Colonic mucosa (tissue), 4 donors: ENCODE measurements around the gene MSI2. TPM values are rescaled to one million over a fixed set of nuclear protein-coding genes. Genes with fewer than 3 reads are reported as not detected.
A peak's percentile ranks its signal among the peaks of the same experiment; 100 is the strongest.

Experiments used
- DNase-seq: peaks from one replicate; pipeline ENCODE4 v3.0.0-alpha.2; 2020
- H3K27ac ChIP-seq: fragments of 200-600 bp; one replicate; pipeline ENCODE4 v1.8.0; 2021
- H3K27me3 ChIP-seq: fragments of 200-600 bp; one replicate; pipeline ENCODE4 v1.8.0; 2021
- H3K36me3 ChIP-seq: fragments of 200-600 bp; one replicate; pipeline ENCODE4 v1.8.0; 2021
- H3K4me1 ChIP-seq: fragments of 200-600 bp; one replicate; pipeline ENCODE4 v1.8.0; 2021; ENCODE audit warnings: mild to moderate bottlenecking
- H3K4me3 ChIP-seq: fragments of 200-600 bp; one replicate; pipeline ENCODE4 v1.8.0; 2021
- H3K9ac ChIP-seq, 2 donors: one replicate each; pipeline ENCODE4 v1.7.0; 2013; ENCODE audit warnings: control low read depth in 2 of 2, low read depth in 2 of 2, low read length in 2 of 2
- H3K9me3 ChIP-seq: fragments of 200-600 bp; one replicate; pipeline ENCODE4 v1.8.0; 2021
- intact Hi-C: fragments of 100-400 bp; cut with DNase I; formaldehyde crosslinking; loops from one replicate; pipeline ENCODE4 v1.14.1; 2022
- total RNA-seq, 2 donors: library from RNA; stranded (reverse); fragmentation: NEBNext Ultra II Directional in 1 of 2; extraction: Animal tissue kit (Norgen Biotek cat#: 25700) in 1 of 2; gene quantifications; one replicate each; pipeline ENCODE4 v1.2.1, GENCODE V29; 2021
- TF ChIP-seq, protein P1 (sequence below): fragments of 200-600 bp; IDR thresholded peaks from one replicate; pipeline ENCODE4 v1.8.0; 2022; ENCODE audit warnings: antibody characterized with exemption, mild to moderate bottlenecking
- donor health status: healthy.
- donor health status: DM: no; HTN: no; CAD: no.
- donor health status: DM: no; HTN: no; CAD: no.

MSI2 gene
- total RNA-seq, 2 donors from 2014 or later, result 61.6 to 75.4 TPM

DNA sequence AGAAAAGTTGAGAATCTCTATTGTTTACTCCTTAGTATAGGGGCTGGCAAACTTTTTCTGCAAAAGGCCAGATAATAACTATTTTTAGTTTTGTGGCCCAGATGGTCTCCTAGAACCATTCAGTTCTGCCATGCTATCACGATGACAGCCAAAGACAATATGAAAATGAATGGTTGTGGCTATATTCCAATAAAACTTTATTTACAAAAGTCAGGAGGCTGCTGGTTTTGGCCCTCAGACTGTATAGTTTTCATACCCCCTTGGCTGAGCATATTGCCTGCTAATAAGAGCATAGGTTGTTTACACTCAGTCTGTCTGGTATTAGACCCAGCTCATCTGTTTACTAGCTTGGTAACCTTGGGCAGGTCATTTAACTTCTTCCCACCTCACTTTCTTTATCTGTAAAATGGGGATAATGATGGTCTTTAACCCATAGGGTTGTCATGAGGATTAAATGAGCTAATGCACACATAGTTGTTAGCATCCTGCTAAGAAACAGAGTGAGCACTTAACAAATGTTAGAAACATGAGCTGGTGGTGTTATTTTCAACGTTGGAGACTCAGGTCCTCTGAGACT is 156.3 kb downstream of the MSI2 start:
- no peak for DNase-seq
- no peak overlapping the region for H3K4me3 ChIP-seq
- H3K27ac ChIP-seq, result peak overlapping the region; percentile 67
- no peaks in the 10 kb centered on the region for H3K36me3 ChIP-seq
- no peaks in the 10 kb centered on the region for H3K9me3 ChIP-seq
- H3K27me3 ChIP-seq, result no peaks in the 10 kb centered on the region
- no peak overlapping the region for H3K9ac ChIP-seq
- H3K4me1 ChIP-seq, result peaks cover 6% of the 10 kb centered on the region
- TF ChIP-seq, protein P1, sequence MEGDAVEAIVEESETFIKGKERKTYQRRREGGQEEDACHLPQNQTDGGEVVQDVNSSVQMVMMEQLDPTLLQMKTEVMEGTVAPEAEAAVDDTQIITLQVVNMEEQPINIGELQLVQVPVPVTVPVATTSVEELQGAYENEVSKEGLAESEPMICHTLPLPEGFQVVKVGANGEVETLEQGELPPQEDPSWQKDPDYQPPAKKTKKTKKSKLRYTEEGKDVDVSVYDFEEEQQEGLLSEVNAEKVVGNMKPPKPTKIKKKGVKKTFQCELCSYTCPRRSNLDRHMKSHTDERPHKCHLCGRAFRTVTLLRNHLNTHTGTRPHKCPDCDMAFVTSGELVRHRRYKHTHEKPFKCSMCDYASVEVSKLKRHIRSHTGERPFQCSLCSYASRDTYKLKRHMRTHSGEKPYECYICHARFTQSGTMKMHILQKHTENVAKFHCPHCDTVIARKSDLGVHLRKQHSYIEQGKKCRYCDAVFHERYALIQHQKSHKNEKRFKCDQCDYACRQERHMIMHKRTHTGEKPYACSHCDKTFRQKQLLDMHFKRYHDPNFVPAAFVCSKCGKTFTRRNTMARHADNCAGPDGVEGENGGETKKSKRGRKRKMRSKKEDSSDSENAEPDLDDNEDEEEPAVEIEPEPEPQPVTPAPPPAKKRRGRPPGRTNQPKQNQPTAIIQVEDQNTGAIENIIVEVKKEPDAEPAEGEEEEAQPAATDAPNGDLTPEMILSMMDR, result no peak
- intact Hi-C loops, result no loop called here

DNA sequence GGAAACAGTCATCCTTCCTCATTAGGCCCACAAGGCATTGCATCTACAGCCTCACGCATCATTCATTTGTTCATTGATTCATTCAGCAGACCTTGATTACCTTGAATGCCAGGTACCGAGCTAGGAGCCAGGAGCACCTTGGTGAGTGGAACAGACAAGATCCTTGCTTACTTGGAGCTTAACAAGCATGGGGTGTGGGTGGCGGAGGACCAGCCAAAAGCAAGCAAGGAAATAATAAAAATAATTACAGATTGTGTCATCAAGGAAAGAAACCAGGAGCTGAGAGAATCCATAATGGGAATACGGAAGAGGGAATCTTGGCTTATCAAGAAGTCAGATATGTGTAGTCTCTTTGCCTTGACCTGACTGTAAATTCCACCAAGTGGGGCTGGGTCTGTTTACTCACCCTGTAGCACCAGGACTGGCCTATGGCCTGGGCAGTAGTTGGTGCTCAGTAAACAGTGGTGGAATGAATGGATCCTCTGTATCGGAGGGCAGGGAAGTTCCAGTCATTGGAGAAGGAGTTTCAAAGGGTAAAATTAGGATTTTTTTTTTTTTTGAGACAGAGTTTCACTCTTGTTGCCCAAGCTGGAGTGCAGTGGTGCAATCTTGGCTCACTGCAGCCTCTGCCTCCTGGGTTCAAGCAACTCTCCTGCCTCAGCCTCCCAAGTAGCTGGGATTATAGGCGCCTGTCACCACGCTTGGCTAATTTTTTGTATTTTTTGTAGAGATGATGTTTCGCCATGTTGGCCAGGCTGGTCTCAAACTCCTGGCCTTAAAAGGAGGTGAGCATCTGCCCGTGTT is 157.7 kb downstream of the MSI2 start:
- Histone ChIP-seq H3K27me3 (no peaks in the 10 kb centered on the region), H3K9ac (no peak overlapping the region), H3K36me3 (no peaks in the 10 kb centered on the region), H3K27ac (peak overlapping the region; percentile 67), H3K4me1 (no peaks in the 10 kb centered on the region), H3K9me3 (no peaks in the 10 kb centered on the region), H3K4me3 (no peak overlapping the region)
- TF ChIP-seq, protein P1, result no peak
- intact Hi-C loops, result no loop called here
- peak; percentile 82 for DNase-seq

- H3K9ac ChIP-seq, result no peak overlapping the region
- H3K27me3 ChIP-seq, result no peaks in the 10 kb centered on the region
- DNase-seq, result no peak
- no peaks in the 10 kb centered on the region for H3K9me3 ChIP-seq
- H3K27ac ChIP-seq, result no peak overlapping the region
- intact Hi-C loops, result no loop called here
- no peaks in the 10 kb centered on the region for H3K4me1 ChIP-seq
- H3K36me3 ChIP-seq, result no peaks in the 10 kb centered on the region
- TF ChIP-seq, protein P1, result no peak
- no peak overlapping the region for H3K4me3 ChIP-seq
Measured at GRCh38 chr17:57415751-57416207, 159.5 kb downstream of the MSI2 start.

- Histone ChIP-seq H3K9ac (no peak overlapping the region), H3K9me3 (no peaks in the 10 kb centered on the region), H3K4me1 (peaks cover 2% of the 10 kb centered on the region), H3K27me3 (no peaks in the 10 kb centered on the region), H3K36me3 (no peaks in the 10 kb centered on the region), H3K4me3 (no peak overlapping the region), H3K27ac (no peak overlapping the region)
- TF ChIP-seq, protein P1, result no peak
- intact Hi-C loops, result no loop called here
- DNase-seq, result no peak
Measured at GRCh38 chr17:57416369-57416768, 160.0 kb downstream of the MSI2 start.

DNA sequence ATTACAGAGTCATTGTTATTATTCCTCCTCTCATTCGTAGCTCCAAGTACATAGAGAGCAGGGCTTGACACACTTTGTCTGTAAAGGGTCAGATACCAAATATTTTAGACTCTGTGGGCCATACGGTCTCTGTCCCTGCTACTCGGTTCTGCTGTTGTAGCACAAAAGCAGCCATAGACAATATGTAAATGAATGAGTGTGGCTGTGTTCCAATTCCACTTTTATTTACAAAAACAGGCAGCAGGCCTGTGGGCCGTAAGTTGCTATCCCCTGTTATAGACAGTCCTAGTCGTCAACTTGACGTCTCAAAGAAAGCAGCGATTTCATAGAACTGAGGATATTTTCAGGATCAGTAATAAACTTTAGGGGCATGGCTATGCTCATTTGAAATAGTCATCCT is 161.6 kb downstream of the MSI2 start:
- Histone ChIP-seq H3K36me3 (no peaks in the 10 kb centered on the region), H3K9ac (no peak overlapping the region), H3K4me3 (no peak overlapping the region), H3K27ac (no peak overlapping the region), H3K9me3 (no peaks in the 10 kb centered on the region), H3K4me1 (peaks cover 8% of the 10 kb centered on the region), H3K27me3 (no peaks in the 10 kb centered on the region)
- no peak for DNase-seq
- intact Hi-C loops, result no loop called here
- TF ChIP-seq, protein P1, result no peak
